ENCODE results near the gene RAG1.

DNA sequence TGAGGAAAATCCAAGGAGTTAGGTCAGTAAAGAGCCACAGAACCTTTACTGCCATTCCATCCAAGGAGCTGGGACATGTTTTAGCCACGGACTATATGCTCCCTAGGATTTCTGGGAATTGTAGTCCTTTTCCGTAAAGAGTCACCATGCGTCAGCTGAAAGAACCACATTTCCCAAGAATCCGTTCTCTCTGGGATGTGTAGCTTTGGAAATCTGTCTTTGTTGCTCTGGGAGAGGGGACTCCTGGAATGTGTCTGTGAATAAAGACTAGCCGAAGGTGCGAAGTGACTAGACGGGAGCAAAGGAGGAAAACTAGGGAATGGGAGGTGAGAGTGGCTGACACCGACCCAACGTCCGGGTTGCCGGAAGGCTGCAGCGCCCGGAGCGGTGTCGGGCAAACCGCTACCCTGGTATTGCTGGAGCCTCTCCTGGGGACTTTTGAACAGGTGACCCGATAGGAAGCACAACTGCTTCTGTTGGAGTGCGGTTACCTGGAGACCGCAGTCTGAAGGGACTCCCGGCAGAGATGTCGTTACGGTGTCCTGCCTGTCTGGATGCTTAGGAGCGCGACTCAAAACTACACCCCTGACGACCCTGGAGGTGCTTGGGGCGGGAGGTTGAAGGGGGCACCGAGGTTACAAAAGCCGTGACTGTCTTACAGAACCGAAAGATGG is 26.6 kb downstream of the RAG1 start, which contains the start of gene IFTAP:
- peak; percentile 49 to 60 (median 50) for TF ChIP-seq POLR2AphosphoS5 (IDR thresholded peaks at IDR 0.05)
- TF ChIP-seq, protein P1, sequence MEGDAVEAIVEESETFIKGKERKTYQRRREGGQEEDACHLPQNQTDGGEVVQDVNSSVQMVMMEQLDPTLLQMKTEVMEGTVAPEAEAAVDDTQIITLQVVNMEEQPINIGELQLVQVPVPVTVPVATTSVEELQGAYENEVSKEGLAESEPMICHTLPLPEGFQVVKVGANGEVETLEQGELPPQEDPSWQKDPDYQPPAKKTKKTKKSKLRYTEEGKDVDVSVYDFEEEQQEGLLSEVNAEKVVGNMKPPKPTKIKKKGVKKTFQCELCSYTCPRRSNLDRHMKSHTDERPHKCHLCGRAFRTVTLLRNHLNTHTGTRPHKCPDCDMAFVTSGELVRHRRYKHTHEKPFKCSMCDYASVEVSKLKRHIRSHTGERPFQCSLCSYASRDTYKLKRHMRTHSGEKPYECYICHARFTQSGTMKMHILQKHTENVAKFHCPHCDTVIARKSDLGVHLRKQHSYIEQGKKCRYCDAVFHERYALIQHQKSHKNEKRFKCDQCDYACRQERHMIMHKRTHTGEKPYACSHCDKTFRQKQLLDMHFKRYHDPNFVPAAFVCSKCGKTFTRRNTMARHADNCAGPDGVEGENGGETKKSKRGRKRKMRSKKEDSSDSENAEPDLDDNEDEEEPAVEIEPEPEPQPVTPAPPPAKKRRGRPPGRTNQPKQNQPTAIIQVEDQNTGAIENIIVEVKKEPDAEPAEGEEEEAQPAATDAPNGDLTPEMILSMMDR (IDR thresholded peaks at IDR 0.05 in 8 of 11, conservative IDR thresholded peaks at IDR 0.05 in 3 of 11): no peak

Data from spleen (tissue), 7 donors.